ENCODE results near the gene MAZ.

Gene MAZ

DNA sequence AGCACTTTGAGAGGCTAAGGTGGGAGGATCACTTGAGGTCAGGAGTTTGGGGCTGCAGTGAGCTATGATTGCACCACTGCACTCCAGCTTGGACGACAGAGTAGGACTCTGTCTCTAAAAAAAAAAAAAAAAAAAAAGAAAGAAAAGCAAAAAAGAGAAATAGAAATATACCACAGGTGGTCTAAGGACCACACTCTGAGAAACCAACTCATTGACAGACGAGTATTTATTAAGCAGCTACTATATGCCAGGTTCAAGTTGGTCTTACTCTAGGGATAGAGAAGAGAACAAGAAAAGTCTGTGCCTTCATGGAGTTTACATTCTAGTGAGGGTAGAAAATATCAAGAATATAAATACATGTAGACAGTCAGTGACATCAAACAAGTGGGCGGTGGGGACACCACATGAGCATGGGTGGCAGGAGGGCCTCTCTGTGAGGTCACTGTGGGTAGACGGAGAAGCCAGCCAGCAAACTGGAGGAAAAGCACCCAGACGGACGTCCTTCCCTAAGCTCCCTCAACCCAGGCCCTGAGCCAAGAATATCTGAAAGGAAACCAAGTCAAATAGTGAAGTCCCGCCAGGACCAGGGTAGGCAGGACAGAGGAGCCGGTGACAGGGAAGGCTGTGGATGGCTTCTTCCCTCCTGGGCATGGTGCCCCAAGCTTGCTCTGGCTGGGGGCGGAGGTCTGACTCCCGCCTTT is 52.0 kb downstream of the MAZ start:
- no peak for DNase-seq

GRCh38 chr16:29858974-29859373 is 52.6 kb downstream of the MAZ start:
- DNase-seq = no peak

DNA sequence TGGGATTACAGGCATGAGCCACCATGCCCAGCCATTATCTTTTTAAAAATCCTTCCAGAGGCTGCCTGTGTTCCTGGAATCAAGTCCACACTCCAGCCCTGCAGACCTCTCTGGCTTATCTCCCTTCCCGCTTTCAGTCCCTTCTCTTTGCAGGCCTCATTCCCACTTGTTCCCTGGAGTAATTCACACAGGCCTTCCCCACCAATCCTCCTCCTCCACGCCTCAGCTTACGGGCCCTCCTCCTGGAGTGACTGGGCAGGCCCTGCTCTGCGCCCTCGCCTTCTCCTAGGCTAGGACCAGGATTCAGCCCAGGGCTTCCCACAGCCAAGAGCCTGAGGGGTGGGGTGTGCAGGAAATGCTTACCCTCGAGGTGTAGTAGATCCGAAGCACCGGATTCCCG is 53.9 kb downstream of the MAZ start:
- DNase-seq = no peak

Data from activated CD4-positive, CD25-positive, alpha-beta regulatory T cell treated with anti-CD3 and anti-CD28 coated beads, Interleukin-2, amount 50 U/mL, for 72 hours (primary cell).